H1 (cell line): ENCODE data around the gene STARD4. TPM values are rescaled to one million over a fixed set of nuclear protein-coding genes. Genes with fewer than 3 reads are reported as not detected.

ENCODE experiments used
- ATF3 ChIP-seq: IDR thresholded peaks from 2 replicates; pipeline ENCODE4 v1.6.1; 2011; ENCODE audit warnings: low read depth, mild to moderate bottlenecking, low read length; ENCODE audit not compliant: insufficient read depth
- BCL11A ChIP-seq, 2 experiments: IDR thresholded peaks; one replicate each; pipeline ENCODE4 v1.6.1; 2011; ENCODE audit warnings: low read depth in 2 of 2, low read length in 2 of 2, mild to moderate bottlenecking in 2 of 2
- CTCF ChIP-seq, 3 experiments: IDR thresholded peaks; 1 replicate in 2 of 3; 2 replicates in 1 of 3; pipeline versions ENCODE4 v1.5.1 to v1.6.1; 2011; ENCODE audit warnings: low read length in 3 of 3, mild to moderate bottlenecking in 3 of 3, inconsistent platforms in 2 of 3, low read depth in 1 of 3, moderate library complexity in 1 of 3; ENCODE audit not compliant: insufficient read depth in 1 of 3; ENCODE audit errors: control extremely low read depth in 1 of 3
- EGR1 ChIP-seq: IDR thresholded peaks from 2 replicates; pipeline ENCODE4 v1.6.1; 2011; ENCODE audit warnings: low read depth, low read length, borderline replicate concordance
- NANOG ChIP-seq: IDR thresholded peaks from 2 replicates; pipeline ENCODE4 v1.6.1; 2011; ENCODE audit warnings: low read length, low read depth, mild to moderate bottlenecking, inconsistent platforms; ENCODE audit not compliant: insufficient read depth, poor library complexity, severe bottlenecking
- PHF8 ChIP-seq: fragments of 200-600 bp; sonication (generic); conservative IDR thresholded peaks from 2 replicates; pipeline ENCODE4 v1.7.1; 2012; ENCODE audit warnings: low read depth, mild to moderate bottlenecking, inconsistent platforms, low read length, moderate library complexity
- SP2 ChIP-seq: IDR thresholded peaks from 2 replicates; pipeline ENCODE4 v1.6.1; 2012; ENCODE audit warnings: mild to moderate bottlenecking, low read length, inconsistent platforms
- ZNF274 ChIP-seq: IDR thresholded peaks from 2 replicates; pipeline ENCODE4 v1.7.0; 2012; ENCODE audit warnings: low read length, borderline replicate concordance; ENCODE audit errors: extremely low read depth
- polyA plus RNA-seq, 7 experiments: library from polyadenylated mRNA; depleted of rRNA in 3 of 7; stranded (reverse) in 5 of 7; unstranded in 2 of 7; fragments of >200 nt in 5 of 7; fragments of 200-250 nt in 2 of 7; gene quantifications; 1 replicate in 5 of 7; 2 replicates in 1 of 7; 4 replicates in 1 of 7; pipeline versions ENCODE4 v1.2.1 to v1.2.3, GENCODE V29; 2011 to 2013; ENCODE audit warnings: missing spikeins in 2 of 7, mixed read lengths in 2 of 7
- total RNA-seq: library from RNA; stranded (reverse); fragmentation: NEBNext Ultra II Directional; extraction: Animal tissue kit (Norgen Biotek cat#: 25700); gene quantifications from 2 replicates; pipeline ENCODE4 v1.2.1, GENCODE V29; 2021

The STARD4 gene
- total and polyA plus RNA-seq, 2 of the 8 experiments (the other 6 are each of a cell fraction or from before 2014, with no cell fraction given), result 10.8 to 47.9 TPM

- TF ChIP-seq BCL11A (IDR thresholded peaks at IDR 0.05; ENCODE audit: low read depth in 2 of 2, low read length in 2 of 2), result no peak
- no peak for TF ChIP-seq SP2
- TF ChIP-seq EGR1, result no peak
- no peak for TF ChIP-seq NANOG
- TF ChIP-seq CTCF (IDR thresholded peaks at IDR 0.05; ENCODE audit: control extremely low read depth in 1 of 3, insufficient read depth in 1 of 3, low read depth in 1 of 3, low read length in 3 of 3), result no peak
- no peak for TF ChIP-seq PHF8
- TF ChIP-seq ZNF274, result no peak
- no peak for TF ChIP-seq ATF3
These were observed 36.1 kb upstream of the STARD4 start (continued) for GRCh38 chr5:111548348-111548950.
